Measurements from ENCODE around the gene DONSON. TPM values are rescaled to one million over a fixed set of nuclear protein-coding genes. Genes with fewer than 3 reads are reported as not detected.

The DONSON gene
- total and polyA plus RNA-seq, 9 of the 15 experiments (the other 6 are each of a cell fraction or from before 2014, with no cell fraction given): 26.7 to 124 (median 62.6) TPM

GRCh38 chr21:33560965-33561364 is 27.5 kb downstream of the DONSON start (continued):
- TF ChIP-seq ZNF121 (CRISPR knock-in tag; conservative IDR thresholded peaks at IDR 0.05) (no peak), ZNF695 (CRISPR knock-in tag; IDR thresholded peaks at IDR 0.05) (no peak), MAZ (CRISPR knock-in tag; conservative IDR thresholded peaks at IDR 0.05 in 1 of 2, IDR thresholded peaks at IDR 0.05 in 1 of 2) (no peak), ZBTB8A (IDR thresholded peaks at IDR 0.05; ENCODE audit: partially characterized antibody) (no peak), ZFX (CRISPR knock-in tag; IDR thresholded peaks at IDR 0.05) (no peak), ILK (tag; IDR thresholded peaks at IDR 0.05; ENCODE audit: borderline replicate concordance, low read depth) (no peak), POLR3A (IDR thresholded peaks at IDR 0.05; ENCODE audit: borderline replicate concordance, extremely low read depth, insufficient read depth, insufficient read length) (no peak)

GRCh38 chr21:33559813-33560212 is 28.7 kb downstream of the DONSON start:
- H3K36me3 ChIP-seq (ENCODE audit: control insufficient read depth, insufficient read depth, low read length): peaks cover 96% of the 10 kb centered on the region
- no peak for FAIRE-seq
- CTCF ChIA-PET (ENCODE audit: low intra/inter-chr PET ratio): no interaction called here
- H3K27me3 ChIP-seq (ENCODE audit: control insufficient read depth in 2 of 2, insufficient read depth in 2 of 2, low read length in 2 of 2): no peaks in the 10 kb centered on the region
- no peaks in the 10 kb centered on the region for H3K9me3 ChIP-seq (replicated peaks; ENCODE audit: control insufficient read depth, insufficient read depth, low read depth, low read length)
- no peaks in the 10 kb centered on the region for H3K9me1 ChIP-seq (ENCODE audit: control insufficient read depth, insufficient read depth, low read length)
- BruUV-seq (replicated peaks): no TSS peak
- H3K4me1 ChIP-seq (replicated peaks in 1 of 2; ENCODE audit: control insufficient read depth in 2 of 2, insufficient read depth in 2 of 2, low read length in 2 of 2): no peaks in the 10 kb centered on the region
- no peak overlapping the region for H3K27ac ChIP-seq (ENCODE audit: extremely low read depth, low read depth, low read length)
- peaks cover 84% of the 10 kb centered on the region for H3K79me2 ChIP-seq (ENCODE audit: control insufficient read depth, insufficient read depth, low read length)
- 94% methylated on average over 10 of the region's 10 CpGs for WGBS (ENCODE audit: insufficient coverage, low coverage, missing lambda C conversion rate)
- no peak overlapping the region for H3K9ac ChIP-seq (ENCODE audit: insufficient read depth in 1 of 2, low read depth in 2 of 2, low read length in 2 of 2)
- no peak overlapping the region for H3K4me2 ChIP-seq (ENCODE audit: insufficient read depth, low read length)
- no peak for DNase-seq (ENCODE audit: extremely low read depth in 1 of 4, low spot score in 3 of 4)
- no peak for ATAC-seq
- H3K4me3 ChIP-seq: no peak overlapping the region
- in situ Hi-C loops (cut with MboI) (no loop called here), intact Hi-C loops (cut with micrococcal nuclease) (no loop called here)
- POLR2A ChIA-PET: interaction anchor here (0.6 to 10.6 kb wide), 6 partner anchors 8 to 120 kb away, joined by 3 to 130 read pairs (median 6); partner anchors contain the start of genes CRYZL1 and DONSON
- H4K20me1 ChIP-seq (replicated peaks; ENCODE audit: control insufficient read depth, insufficient read depth, low read length): no peaks in the 10 kb centered on the region
- H2AFZ ChIP-seq (ENCODE audit: low read depth, low read length): no peak overlapping the region
- TF ChIP-seq ZNF197 (CRISPR knock-in tag; IDR thresholded peaks at IDR 0.05; ENCODE audit: low read depth): no peak
- TF ChIP-seq HES1 (IDR thresholded peaks at IDR 0.05; ENCODE audit: low read depth): no peak
- TF ChIP-seq BRCA1 (IDR thresholded peaks at IDR 0.05): no peak
- no peak for TF ChIP-seq BRCA1 (CRISPR knock-in tag; IDR thresholded peaks at IDR 0.05)
- no peak for TF ChIP-seq SAFB (IDR thresholded peaks at IDR 0.05; ENCODE audit: borderline replicate concordance, low read depth, low read length)
- TF ChIP-seq GTF2B (IDR thresholded peaks at IDR 0.05; ENCODE audit: extremely low read depth, insufficient read length): no peak
- TF ChIP-seq NCOR1 (IDR thresholded peaks at IDR 0.05): no peak
- no peak for TF ChIP-seq BCLAF1 (IDR thresholded peaks at IDR 0.05; ENCODE audit: borderline replicate concordance in 1 of 2, control insufficient read depth in 1 of 2, low read depth in 2 of 2, low read length in 1 of 2)
- TF ChIP-seq KDM2B (CRISPR knock-in tag; IDR thresholded peaks at IDR 0.05): no peak
- no peak for TF ChIP-seq ETV1 (tag; conservative IDR thresholded peaks at IDR 0.05; ENCODE audit: low read depth)
- no peak for TF ChIP-seq MAFF (IDR thresholded peaks at IDR 0.05; ENCODE audit: low read length)
- no peak for TF ChIP-seq ZNF212 (CRISPR knock-in tag; IDR thresholded peaks at IDR 0.05)
